H1 (cell line): ENCODE results near the gene ANO2.

Source experiments
- CEBPB ChIP-seq: IDR thresholded peaks from 2 replicates; pipeline ENCODE4 v1.6.1; 2012; ENCODE audit warnings: low read depth, low read length
- JUND ChIP-seq: IDR thresholded peaks from 2 replicates; pipeline ENCODE4 v1.6.1; 2011; ENCODE audit warnings: mild to moderate bottlenecking, improper control_type of control experiment, low read length
- PHF8 ChIP-seq: fragments of 200-600 bp; sonication (generic); conservative IDR thresholded peaks from 2 replicates; pipeline ENCODE4 v1.7.1; 2012; ENCODE audit warnings: low read depth, mild to moderate bottlenecking, inconsistent platforms, low read length, moderate library complexity
- POLR2AphosphoS5 ChIP-seq: IDR thresholded peaks from 2 replicates; pipeline ENCODE4 v1.6.1; 2011; ENCODE audit warnings: low read depth, low read length
- TAF1 ChIP-seq: IDR thresholded peaks from 2 replicates; pipeline ENCODE4 v1.6.1; 2011; ENCODE audit warnings: mild to moderate bottlenecking, low read depth, low read length
- TCF12 ChIP-seq: IDR thresholded peaks from 2 replicates; pipeline ENCODE4 v1.6.1; 2011; ENCODE audit warnings: low read depth, mild to moderate bottlenecking, low read length
- TF ChIP-seq, protein P1 (sequence below), 3 experiments: IDR thresholded peaks; 1 replicate in 2 of 3; 2 replicates in 1 of 3; pipeline versions ENCODE4 v1.5.1 to v1.6.1; 2011; ENCODE audit warnings: low read length in 3 of 3, mild to moderate bottlenecking in 3 of 3, inconsistent platforms in 2 of 3, low read depth in 1 of 3, moderate library complexity in 1 of 3; ENCODE audit not compliant: insufficient read depth in 1 of 3; ENCODE audit errors: control extremely low read depth in 1 of 3

DNA sequence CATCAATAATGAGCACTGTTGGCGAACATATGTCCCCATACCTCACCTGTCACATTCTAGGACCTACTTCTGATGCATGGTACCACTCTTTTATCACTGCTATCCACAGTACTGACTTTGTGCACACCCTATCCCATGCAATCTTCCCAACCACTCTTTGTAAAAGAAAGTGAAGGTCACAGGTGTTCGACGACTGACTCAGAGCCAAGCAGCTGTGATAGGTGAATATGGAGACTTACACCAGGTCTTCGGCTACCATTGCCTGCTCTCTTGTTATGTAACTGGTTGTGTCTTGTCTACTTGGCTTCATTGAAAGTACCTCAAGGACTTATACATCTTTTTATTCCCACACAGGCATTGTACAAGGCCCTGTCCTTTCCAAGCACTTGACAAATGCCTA lies 169.0 kb downstream of the ANO2 start:
- TF ChIP-seq JUND (no peak), TAF1 (no peak), PHF8 (no peak), POLR2AphosphoS5 (no peak), TCF12 (no peak), CEBPB (no peak)
- TF ChIP-seq, protein P1, sequence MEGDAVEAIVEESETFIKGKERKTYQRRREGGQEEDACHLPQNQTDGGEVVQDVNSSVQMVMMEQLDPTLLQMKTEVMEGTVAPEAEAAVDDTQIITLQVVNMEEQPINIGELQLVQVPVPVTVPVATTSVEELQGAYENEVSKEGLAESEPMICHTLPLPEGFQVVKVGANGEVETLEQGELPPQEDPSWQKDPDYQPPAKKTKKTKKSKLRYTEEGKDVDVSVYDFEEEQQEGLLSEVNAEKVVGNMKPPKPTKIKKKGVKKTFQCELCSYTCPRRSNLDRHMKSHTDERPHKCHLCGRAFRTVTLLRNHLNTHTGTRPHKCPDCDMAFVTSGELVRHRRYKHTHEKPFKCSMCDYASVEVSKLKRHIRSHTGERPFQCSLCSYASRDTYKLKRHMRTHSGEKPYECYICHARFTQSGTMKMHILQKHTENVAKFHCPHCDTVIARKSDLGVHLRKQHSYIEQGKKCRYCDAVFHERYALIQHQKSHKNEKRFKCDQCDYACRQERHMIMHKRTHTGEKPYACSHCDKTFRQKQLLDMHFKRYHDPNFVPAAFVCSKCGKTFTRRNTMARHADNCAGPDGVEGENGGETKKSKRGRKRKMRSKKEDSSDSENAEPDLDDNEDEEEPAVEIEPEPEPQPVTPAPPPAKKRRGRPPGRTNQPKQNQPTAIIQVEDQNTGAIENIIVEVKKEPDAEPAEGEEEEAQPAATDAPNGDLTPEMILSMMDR (IDR thresholded peaks at IDR 0.05; ENCODE audit: control extremely low read depth in 1 of 3, insufficient read depth in 1 of 3, low read depth in 1 of 3, low read length in 3 of 3): no peak
